ENCODE measurements around the gene ESRRA.

DNA sequence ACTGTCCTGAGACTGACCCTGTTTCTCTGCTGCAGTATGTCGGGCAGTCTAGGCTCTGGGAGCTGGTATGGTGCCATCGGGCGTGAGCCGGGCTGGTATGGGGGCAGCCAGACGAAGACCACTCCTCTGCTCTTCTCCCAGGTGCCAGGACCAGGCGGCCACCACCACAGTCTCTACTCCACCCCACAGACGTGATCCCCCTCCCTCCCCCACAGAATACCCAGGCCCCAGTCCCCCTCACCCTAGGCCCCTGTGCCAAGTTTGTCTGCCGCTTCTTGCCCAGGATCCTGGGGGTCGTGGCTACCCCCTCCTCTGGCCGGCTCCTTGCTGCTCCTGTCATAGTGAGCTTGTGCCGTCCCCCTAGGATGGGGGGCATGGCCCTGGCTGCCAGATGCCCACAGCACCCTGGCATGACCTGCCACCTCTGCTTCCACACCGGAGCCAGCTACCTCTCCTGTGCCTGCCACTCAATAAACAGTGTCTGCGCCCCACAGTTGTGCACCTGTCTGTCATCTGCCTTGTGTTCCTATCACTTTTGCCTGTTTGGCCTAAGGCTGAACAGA is 16.2 kb upstream of the ESRRA start:
- TF ChIP-seq, protein P1, sequence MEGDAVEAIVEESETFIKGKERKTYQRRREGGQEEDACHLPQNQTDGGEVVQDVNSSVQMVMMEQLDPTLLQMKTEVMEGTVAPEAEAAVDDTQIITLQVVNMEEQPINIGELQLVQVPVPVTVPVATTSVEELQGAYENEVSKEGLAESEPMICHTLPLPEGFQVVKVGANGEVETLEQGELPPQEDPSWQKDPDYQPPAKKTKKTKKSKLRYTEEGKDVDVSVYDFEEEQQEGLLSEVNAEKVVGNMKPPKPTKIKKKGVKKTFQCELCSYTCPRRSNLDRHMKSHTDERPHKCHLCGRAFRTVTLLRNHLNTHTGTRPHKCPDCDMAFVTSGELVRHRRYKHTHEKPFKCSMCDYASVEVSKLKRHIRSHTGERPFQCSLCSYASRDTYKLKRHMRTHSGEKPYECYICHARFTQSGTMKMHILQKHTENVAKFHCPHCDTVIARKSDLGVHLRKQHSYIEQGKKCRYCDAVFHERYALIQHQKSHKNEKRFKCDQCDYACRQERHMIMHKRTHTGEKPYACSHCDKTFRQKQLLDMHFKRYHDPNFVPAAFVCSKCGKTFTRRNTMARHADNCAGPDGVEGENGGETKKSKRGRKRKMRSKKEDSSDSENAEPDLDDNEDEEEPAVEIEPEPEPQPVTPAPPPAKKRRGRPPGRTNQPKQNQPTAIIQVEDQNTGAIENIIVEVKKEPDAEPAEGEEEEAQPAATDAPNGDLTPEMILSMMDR (IDR thresholded peaks at IDR 0.05) = no peak
- TF ChIP-seq POLR2A (IDR thresholded peaks at IDR 0.05) = no peak

All from Peyer's patch (tissue), 4 donors.